H9 (cell line): ENCODE results near the gene IQSEC2. TPM values are rescaled to one million over a fixed set of nuclear protein-coding genes. Genes with fewer than 3 reads are reported as not detected.

ENCODE experiments used
- DNase-seq: peaks from one replicate; pipeline ENCODE4 v3.0.0-alpha.2; 2017
- H2AFZ ChIP-seq: one replicate; pipeline ENCODE4 v1.6.1; 2013; ENCODE audit warnings: mild to moderate bottlenecking, low read length, control low read depth, moderate library complexity
- H2AK5ac ChIP-seq: 2 replicates; pipeline ENCODE4 v1.6.1; 2013; ENCODE audit warnings: low read length, control low read depth, mixed read lengths; ENCODE audit not compliant: insufficient read length
- H2BK120ac ChIP-seq: one replicate; pipeline ENCODE4 v1.6.1; 2013; ENCODE audit warnings: low read depth, mild to moderate bottlenecking, low read length, control low read depth, inconsistent platforms; ENCODE audit not compliant: poor library complexity, severe bottlenecking
- H2BK12ac ChIP-seq: 2 replicates; pipeline ENCODE4 v1.6.1; 2013; ENCODE audit warnings: low read length, control low read depth, mixed read lengths, low read depth; ENCODE audit not compliant: insufficient read length
- H2BK15ac ChIP-seq: 2 replicates; pipeline ENCODE4 v1.6.1; 2013; ENCODE audit warnings: low read depth, low read length, control low read depth
- H2BK20ac ChIP-seq: one replicate; pipeline ENCODE4 v1.6.1; 2013; ENCODE audit warnings: low read depth, mild to moderate bottlenecking, low read length, control low read depth, inconsistent platforms; ENCODE audit not compliant: poor library complexity, severe bottlenecking
- H2BK5ac ChIP-seq: 2 replicates; pipeline ENCODE4 v1.6.1; 2013; ENCODE audit warnings: low read length, control low read depth, mixed read lengths; ENCODE audit not compliant: insufficient read length
- H3K14ac ChIP-seq: 2 replicates; pipeline ENCODE4 v1.6.1; 2013; ENCODE audit warnings: low read length, control low read depth; ENCODE audit not compliant: insufficient read depth
- H3K18ac ChIP-seq: 2 replicates; pipeline ENCODE4 v1.6.1; 2013; ENCODE audit warnings: low read depth, mild to moderate bottlenecking, mixed read lengths, low read length, control low read depth; ENCODE audit not compliant: insufficient read length
- H3K23ac ChIP-seq: 2 replicates; pipeline ENCODE4 v1.6.1; 2013; ENCODE audit warnings: low read length, control low read depth, mixed read lengths, low read depth; ENCODE audit not compliant: insufficient read length
- H3K23me2 ChIP-seq: 2 replicates; pipeline ENCODE4 v1.6.1; 2013; ENCODE audit warnings: low read depth, mild to moderate bottlenecking, mixed read lengths, low read length, control low read depth; ENCODE audit not compliant: insufficient read length, poor library complexity, severe bottlenecking
- H3K27ac ChIP-seq: 2 replicates; pipeline ENCODE4 v1.5.1; 2013; ENCODE audit warnings: low read length, control low read depth, mixed read lengths, low read depth; ENCODE audit not compliant: insufficient read length
- H3K27me3 ChIP-seq: 2 replicates; pipeline ENCODE4 v1.6.1; 2013; ENCODE audit warnings: low read length, control low read depth, inconsistent platforms; ENCODE audit not compliant: insufficient read depth
- H3K4ac ChIP-seq: 2 replicates; pipeline ENCODE4 v1.6.1; 2013; ENCODE audit warnings: low read depth, mild to moderate bottlenecking, control low read depth, inconsistent platforms, low read length, moderate library complexity
- H3K4me1 ChIP-seq: 2 replicates; pipeline ENCODE4 v1.6.1; 2013; ENCODE audit warnings: low read length, control low read depth, inconsistent platforms; ENCODE audit not compliant: insufficient read depth
- H3K4me2 ChIP-seq: 2 replicates; pipeline ENCODE4 v1.6.1; 2013; ENCODE audit warnings: low read length, control low read depth, mixed read lengths; ENCODE audit not compliant: insufficient read length, insufficient read depth
- H3K56ac ChIP-seq: 2 replicates; pipeline ENCODE4 v1.6.1; 2013; ENCODE audit warnings: low read depth, mild to moderate bottlenecking, mixed read lengths, low read length, control low read depth; ENCODE audit not compliant: insufficient read length
- H3K79me1 ChIP-seq: 2 replicates; pipeline ENCODE4 v1.6.1; 2013; ENCODE audit warnings: low read depth, mild to moderate bottlenecking, moderate library complexity, low read length, control low read depth, inconsistent platforms; ENCODE audit not compliant: insufficient read depth, poor library complexity, severe bottlenecking
- H3K79me2 ChIP-seq: 2 replicates; pipeline ENCODE4 v1.6.1; 2013; ENCODE audit warnings: low read length, control low read depth, inconsistent platforms; ENCODE audit not compliant: insufficient read depth
- H3K9ac ChIP-seq: 2 replicates; pipeline ENCODE4 v1.6.1; 2013; ENCODE audit warnings: low read length, control low read depth, mixed read lengths; ENCODE audit not compliant: insufficient read length; ENCODE audit errors: extremely low read depth
- H3K9me3 ChIP-seq: one replicate; pipeline ENCODE4 v1.6.1; 2013; ENCODE audit warnings: low read depth, low read length, inconsistent platforms; ENCODE audit not compliant: control insufficient read depth
- H3T11ph ChIP-seq: one replicate; pipeline ENCODE4 v1.6.1; 2013; ENCODE audit warnings: mild to moderate bottlenecking, low read length, control low read depth, inconsistent platforms
- H4K20me1 ChIP-seq: one replicate; pipeline ENCODE4 v1.6.1; 2013; ENCODE audit not compliant: control insufficient read depth, insufficient read length, insufficient read depth
- H4K5ac ChIP-seq: 2 replicates; pipeline ENCODE4 v1.6.1; 2013; ENCODE audit warnings: low read depth, mild to moderate bottlenecking, mixed read lengths, low read length, control low read depth; ENCODE audit not compliant: insufficient read length
- H4K8ac ChIP-seq: replicated peaks from 2 replicates; pipeline ENCODE4 v1.6.1; 2013; ENCODE audit warnings: low read length, control low read depth, mixed read lengths, low read depth; ENCODE audit not compliant: insufficient read length
- H4K91ac ChIP-seq: 2 replicates; pipeline ENCODE4 v1.6.1; 2013; ENCODE audit warnings: low read depth, mild to moderate bottlenecking, moderate library complexity, mixed read lengths, low read length, control low read depth; ENCODE audit not compliant: insufficient read length
- H3K27ac Mint-ChIP-seq, 3 experiments: 2 replicates in 2 of 3; 3 replicates in 1 of 3; pipeline ENCODE4 v1.8.0; 2020 to 2021; ENCODE audit warnings: mixed read lengths in 3 of 3, mild to moderate bottlenecking in 1 of 3, moderate library complexity in 1 of 3
- H3K27me3 Mint-ChIP-seq: 2 replicates; pipeline ENCODE4 v1.8.0; 2021; ENCODE audit warnings: low read depth, mild to moderate bottlenecking, moderate library complexity, mixed read lengths
- H3K36me3 Mint-ChIP-seq, 3 experiments: 2 replicates in 2 of 3; 3 replicates in 1 of 3; pipeline ENCODE4 v1.8.0; 2020 to 2021; ENCODE audit warnings: low read depth in 3 of 3, mixed read lengths in 3 of 3; ENCODE audit not compliant: insufficient read depth in 1 of 3
- H3K4me1 Mint-ChIP-seq, 2 experiments: 2 replicates each; pipeline ENCODE4 v1.8.0; 2020; ENCODE audit warnings: mixed read lengths in 2 of 2
- H3K4me3 Mint-ChIP-seq, 2 experiments: 2 replicates in 1 of 2; 3 replicates in 1 of 2; pipeline ENCODE4 v1.8.0; 2020 to 2021; ENCODE audit warnings: mild to moderate bottlenecking in 2 of 2, mixed read lengths in 2 of 2, moderate library complexity in 1 of 2
- H3K9me3 Mint-ChIP-seq, 2 experiments: 2 replicates in 1 of 2; 3 replicates in 1 of 2; pipeline ENCODE4 v1.8.0; 2020; ENCODE audit warnings: mild to moderate bottlenecking in 2 of 2, mixed read lengths in 2 of 2, moderate library complexity in 1 of 2
- CTCF ChIP-seq: fragments of 200-600 bp; sonication (generic); conservative IDR thresholded peaks from 3 replicates; pipeline ENCODE4 v1.8.0; 2021; ENCODE audit warnings: antibody characterized with exemption, mild to moderate bottlenecking
- WGBS: extraction: QIAGEN DNeasy Blood & Tissue Kit; methylation state at CpG from one replicate; pipeline ENCODE4 v1.1.7; 2013; ENCODE audit warnings: missing lambda C conversion rate, low lambda C conversion rate, mixed read lengths; ENCODE audit not compliant: insufficient read length; ENCODE audit errors: extremely low coverage; 5-methylcytosine and 5-hydroxymethylcytosine counted together
- total RNA-seq: library from RNA; stranded (reverse); gene quantifications from 2 replicates; pipeline ENCODE4 v1.2.1, GENCODE V29; 2021

Gene IQSEC2
- total RNA-seq, 1 experiment from 2014 or later: 7.0 TPM

GRCh38 chrX:53250556-53250955, 30.8 kb downstream of the IQSEC2 start:
- H3K79me1 ChIP-seq: no peaks in the 10 kb centered on the region
- no peak overlapping the region for H2AFZ ChIP-seq
- no peak overlapping the region for H3K9ac ChIP-seq
- no peaks in the 10 kb centered on the region for H3K4me1 ChIP-seq
- H3K27ac ChIP-seq: no peak overlapping the region
- peaks cover 20 to 43% (median 20%) of the 10 kb centered on the region in 3 experiments for H3K36me3 Mint-ChIP-seq
- no peak for DNase-seq
- no peak overlapping the region for H3K4ac ChIP-seq
- H2BK20ac ChIP-seq: no peak overlapping the region
- H3K9me3 ChIP-seq: peaks cover 36% of the 10 kb centered on the region
- H3K4me2 ChIP-seq: no peak overlapping the region
- H4K20me1 ChIP-seq: no peaks in the 10 kb centered on the region
- H3K14ac ChIP-seq: no peak overlapping the region
- no peak overlapping the region for H3K27ac Mint-ChIP-seq
- H3K9me3 Mint-ChIP-seq: peaks cover 64 to 70% of the 10 kb centered on the region in 2 experiments
- WGBS: no CpG with 5 or more reads among the region's 19 CpGs
- no peak overlapping the region for H2AK5ac ChIP-seq
- TF ChIP-seq CTCF: no peak
- no peak overlapping the region for H3K18ac ChIP-seq
- no peak overlapping the region for H3T11ph ChIP-seq
- no peak overlapping the region for H4K5ac ChIP-seq
- H4K91ac ChIP-seq: no peak overlapping the region
- H3K27me3 ChIP-seq: no peaks in the 10 kb centered on the region
- H3K56ac ChIP-seq: no peak overlapping the region
- no peak overlapping the region for H2BK12ac ChIP-seq
- H4K8ac ChIP-seq: no peak overlapping the region
- H3K79me2 ChIP-seq: no peaks in the 10 kb centered on the region
- H2BK5ac ChIP-seq: no peak overlapping the region
- no peaks in the 10 kb centered on the region for H3K23me2 ChIP-seq
- H3K23ac ChIP-seq: no peak overlapping the region
- H2BK15ac ChIP-seq: no peak overlapping the region
- 0 out of 4 replicates have a peak, but pooled peaks cover 0 to 5% of the 10 kb centered on the region in 2 experiments for H3K4me1 Mint-ChIP-seq
- no peaks in the 10 kb centered on the region for H3K27me3 Mint-ChIP-seq
- no peak overlapping the region for H3K4me3 Mint-ChIP-seq
- no peak overlapping the region for H2BK120ac ChIP-seq
